Measurements from ENCODE around the gene SLC9C2.
"Not testable (repeated sequence)": the region's sequence is repeated elsewhere in the genome, so short reads cannot be mapped to it uniquely, and the experiment has no call there.

SLC9C2 gene, protein sequence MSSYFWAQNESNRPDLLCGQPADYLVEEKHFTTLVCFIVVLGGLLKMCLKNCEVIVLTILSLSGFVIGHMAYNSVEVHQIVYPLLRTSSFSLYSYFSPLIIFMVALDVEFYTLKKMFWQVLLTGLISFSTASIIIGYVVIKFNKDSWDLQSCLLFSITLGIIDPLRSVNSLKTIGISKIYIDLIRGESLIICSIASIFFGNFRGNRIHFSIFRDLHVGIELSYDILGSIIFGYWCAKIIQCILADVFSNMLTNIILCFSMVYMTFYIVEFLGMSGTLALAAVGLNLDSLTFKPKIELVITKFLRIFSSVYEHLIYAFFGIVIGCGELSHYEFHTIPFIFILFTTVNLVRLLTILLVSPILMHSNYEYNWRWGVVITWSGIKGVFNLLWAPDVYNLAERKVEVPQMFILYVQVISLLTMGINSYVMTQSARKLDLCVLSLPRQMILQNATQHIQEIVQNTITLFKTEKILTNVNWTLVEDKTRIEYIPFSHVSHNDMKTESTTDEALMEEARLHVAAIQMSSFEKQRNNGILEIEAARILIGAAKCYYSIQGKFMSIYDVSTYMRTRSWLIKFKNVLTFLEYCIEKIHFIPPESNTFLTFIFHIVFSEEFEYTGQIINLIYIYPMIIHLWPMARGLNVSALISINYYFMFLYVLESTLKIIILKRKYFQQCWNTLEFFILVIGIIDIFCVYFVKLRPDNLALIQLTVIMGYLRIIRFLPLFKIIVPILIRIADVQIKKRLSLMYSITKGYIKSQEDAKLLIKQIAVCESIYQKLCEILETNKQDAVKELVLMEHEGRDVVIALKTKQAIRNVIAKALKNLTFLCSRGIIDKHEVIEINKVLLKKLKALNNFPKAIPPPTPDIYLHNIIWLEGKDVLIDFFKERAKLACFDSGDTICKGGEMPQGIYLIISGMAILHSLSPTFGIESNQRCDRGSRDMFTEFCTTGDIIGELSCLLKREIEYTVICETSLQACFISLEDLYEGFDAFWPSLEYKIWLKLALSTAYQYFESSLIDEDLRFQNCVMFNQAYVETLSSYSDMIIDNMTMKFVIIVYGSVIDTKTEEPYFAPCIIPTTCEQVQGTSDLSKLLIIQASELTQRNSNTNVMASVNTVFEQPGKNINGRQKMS

GRCh38 chr1:173603056-173603591, at the start of gene SLC9C2:
SLC9C2 (minus strand) TSS chr1:173603072; CDS start chr1:173601776, 1,296 bp downstream.
- DNase-seq (ENCODE audit: low spot score), result no peak

DNA sequence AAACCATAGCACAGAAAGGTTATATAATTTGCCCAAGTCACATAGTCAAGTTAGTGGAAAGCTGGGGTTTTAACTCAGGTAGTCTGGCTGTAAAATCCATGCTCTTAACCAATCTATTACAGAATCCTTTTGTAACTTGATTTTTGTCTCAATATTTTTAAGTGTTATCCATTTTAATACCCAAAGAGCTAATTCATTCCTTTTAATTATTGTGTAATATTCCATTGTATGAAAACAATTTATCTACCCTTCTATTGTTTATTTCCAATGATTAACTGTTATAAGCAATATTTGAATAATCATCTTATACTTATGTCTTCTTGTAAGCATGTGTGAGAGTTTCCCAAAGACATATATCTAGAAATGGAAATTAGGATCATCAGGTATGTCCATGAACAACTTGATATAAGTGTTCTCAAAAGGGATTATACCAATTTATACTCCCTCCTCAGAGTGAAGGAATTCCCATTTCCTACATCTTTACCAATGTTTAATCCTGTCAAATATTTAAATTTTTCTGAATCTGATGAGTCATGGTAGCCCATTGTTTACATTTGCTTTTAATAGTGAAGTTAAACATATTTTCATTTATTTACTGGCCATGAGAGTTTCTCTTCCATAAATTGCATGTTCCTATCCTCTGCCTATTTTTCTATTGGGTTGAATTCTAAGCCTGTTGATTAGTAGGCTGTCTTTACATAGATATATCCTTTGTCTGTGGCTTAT, 46.2 kb upstream of the SLC9C2 start:
- DNase-seq (ENCODE audit: low spot score), result no peak

DNA sequence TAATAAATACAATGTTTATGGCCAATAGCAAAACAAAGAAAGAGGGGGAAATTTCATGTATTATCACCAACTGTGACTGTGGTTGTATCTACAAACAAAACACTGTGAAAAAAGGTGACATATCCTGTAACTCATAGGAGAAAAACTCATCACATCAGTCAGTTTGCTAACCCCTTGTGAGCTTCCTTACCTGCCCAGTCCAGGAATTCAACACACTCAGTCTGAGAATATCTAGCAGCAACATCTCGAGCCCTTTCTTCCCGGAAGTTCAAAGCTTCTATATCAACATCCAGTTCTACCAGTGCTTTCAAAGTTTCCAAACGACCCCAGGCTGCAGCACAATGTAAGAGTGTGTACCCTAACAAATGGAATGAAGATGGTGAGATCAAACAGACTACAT, 43.8 kb upstream of the SLC9C2 start:
- no peak for DNase-seq (ENCODE audit: low spot score)

GRCh38 chr1:173642450-173643139, 39.7 kb upstream of the SLC9C2 start:
- not testable (repeated sequence) for DNase-seq (ENCODE audit: low spot score)

GRCh38 chr1:173639102-173639501, 36.2 kb upstream of the SLC9C2 start:
- DNase-seq (ENCODE audit: low spot score), result no peak

DNA sequence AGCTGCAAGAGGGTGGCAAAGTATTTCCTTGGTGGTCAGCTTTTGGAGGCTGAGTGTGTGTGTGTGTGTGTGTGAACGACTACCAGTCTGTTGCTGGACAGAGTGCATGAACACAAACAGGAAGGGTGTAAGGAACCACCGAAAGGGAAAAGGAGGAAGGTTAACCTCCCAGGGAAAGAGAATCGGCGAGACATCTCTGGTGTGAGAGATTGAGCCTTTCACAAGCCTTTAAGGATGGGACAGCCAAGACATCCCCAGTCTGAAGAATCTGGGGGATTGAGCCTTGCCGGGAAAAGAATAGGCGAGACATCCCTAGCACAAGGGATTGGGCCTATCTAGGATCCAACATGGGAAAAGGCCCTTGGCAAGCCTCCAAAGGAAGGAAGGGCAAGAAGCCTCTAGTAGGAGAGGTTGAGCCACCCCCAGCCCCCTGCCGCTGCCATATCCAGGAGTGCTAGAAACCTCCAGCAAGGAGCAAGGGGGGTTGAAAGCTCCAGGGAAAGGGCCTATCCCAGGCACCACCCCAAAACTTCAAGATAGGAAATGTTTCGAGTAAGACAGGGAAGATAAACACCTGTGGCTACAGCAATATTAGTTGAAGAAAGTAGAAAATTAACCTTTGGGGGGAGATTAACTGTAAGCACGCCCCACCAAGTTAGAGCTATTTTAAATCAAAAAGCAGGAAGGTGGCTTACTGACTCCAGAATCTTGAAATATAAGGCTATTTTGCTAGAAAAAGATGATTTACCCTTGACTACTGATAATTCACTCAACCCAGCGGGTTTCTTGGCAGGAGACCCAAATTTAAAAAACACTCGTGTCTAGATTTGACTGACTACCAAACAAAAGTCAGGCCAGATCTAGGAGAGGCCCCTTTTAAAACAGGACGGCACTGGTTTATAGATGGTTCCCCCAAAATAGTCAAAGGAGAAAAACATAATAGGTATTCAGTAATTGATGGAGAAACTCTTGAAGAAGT, 35.5 kb upstream of the SLC9C2 start:
- no peak for DNase-seq (ENCODE audit: low spot score)

GRCh38 chr1:173637236-173638042, 34.6 kb upstream of the SLC9C2 start:
- not testable (repeated sequence) for DNase-seq (ENCODE audit: low spot score)

- no peak for DNase-seq (ENCODE audit: low spot score)
Observed at GRCh38 chr1:173635116-173635515, 32.2 kb upstream of the SLC9C2 start, which contains the start of gene TEX50. TEX50 (plus strand) TSS chr1:173635338; CDS start chr1:173635522, 184 bp downstream.

GRCh38 chr1:173628888-173629287, 26.0 kb upstream of the SLC9C2 start:
- DNase-seq (ENCODE audit: low spot score), result no peak

- no peak for DNase-seq (ENCODE audit: low spot score)
Observed at GRCh38 chr1:173627269-173627668, 24.4 kb upstream of the SLC9C2 start.

DNA sequence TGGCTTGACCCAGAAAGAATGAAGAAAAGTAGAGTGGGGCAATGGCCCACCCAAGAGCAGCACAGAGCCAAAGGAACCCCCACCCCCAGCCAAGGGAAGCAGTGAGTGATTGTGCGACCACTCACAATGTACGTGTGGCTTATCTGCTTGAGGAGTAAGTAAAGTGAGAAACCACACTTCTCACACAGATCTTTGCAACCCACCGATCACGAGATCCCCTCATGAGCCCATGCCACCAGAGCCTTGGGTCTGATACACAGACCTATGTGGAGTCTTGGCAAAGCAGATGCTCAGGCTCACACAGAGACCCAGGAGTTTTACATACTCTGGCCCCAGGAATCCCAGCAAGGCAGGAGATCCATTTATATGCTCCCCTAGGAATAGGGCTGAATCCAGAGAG, 14.0 kb upstream of the SLC9C2 start:
- DNase-seq (ENCODE audit: low spot score), result no peak

DNA sequence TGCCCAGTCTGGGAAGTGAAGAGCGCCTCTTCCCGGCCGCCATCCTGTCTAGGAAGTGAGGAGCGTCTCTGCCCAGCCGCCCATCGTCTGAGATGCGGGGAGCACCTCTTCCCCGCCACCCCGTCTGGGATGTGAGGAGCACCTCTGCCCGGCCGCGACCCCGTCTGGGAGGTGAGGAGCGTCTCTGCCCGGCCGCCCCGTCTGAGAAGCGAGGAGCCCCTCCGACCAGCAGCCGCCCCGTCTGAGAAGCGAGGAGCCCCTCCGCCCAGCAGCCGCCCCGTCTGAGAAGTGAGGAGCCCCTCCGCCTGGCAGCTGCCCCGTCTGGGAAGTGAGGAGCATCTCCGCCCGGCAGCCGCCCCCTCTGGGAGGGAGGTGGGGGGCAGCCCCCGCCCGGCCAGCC, 10.2 kb upstream of the SLC9C2 start:
- DNase-seq (ENCODE audit: low spot score), result not testable (repeated sequence)

DNA sequence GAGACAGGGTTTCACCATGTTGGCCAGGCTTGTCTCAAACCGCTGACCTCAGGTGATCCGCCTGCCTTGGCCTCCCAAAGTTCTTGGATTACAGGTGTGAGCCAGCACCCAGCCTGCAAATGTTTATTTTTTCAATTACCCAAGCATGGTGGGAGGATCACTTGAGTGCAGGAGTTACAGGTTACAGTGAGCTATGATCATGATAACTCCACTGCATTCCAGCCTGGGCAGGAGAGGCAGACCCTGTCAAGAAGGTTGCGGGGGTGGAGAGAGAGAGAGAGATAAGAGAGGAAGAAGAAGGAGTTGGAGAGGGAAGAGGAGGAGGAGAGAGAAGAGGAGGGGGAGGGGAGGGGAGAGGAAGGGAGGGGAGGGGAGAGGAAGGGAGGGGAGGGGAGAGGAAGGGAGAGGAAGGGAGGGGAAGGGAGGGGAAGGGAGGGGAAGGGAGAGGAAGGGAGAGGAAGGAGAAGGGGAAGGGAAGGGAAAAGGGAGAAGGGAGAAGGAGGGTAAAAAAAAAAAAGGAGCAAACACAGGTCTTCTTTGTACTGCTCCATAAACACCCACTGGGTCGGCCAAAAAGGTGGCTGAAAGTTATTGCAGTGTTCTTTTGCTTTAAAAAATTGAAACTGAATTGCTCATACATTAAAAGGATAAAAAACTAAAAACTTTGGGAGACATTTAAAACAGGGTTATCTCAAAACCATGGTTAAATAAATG, 5.8 kb upstream of the SLC9C2 start:
- DNase-seq (ENCODE audit: low spot score), result no peak

GRCh38 chr1:173601588-173601987, 1.3 kb downstream of the SLC9C2 start:
- DNase-seq (ENCODE audit: low spot score), result no peak

- DNase-seq (ENCODE audit: low spot score), result no peak
Observed at GRCh38 chr1:173596097-173596825, 6.6 kb downstream of the SLC9C2 start.

DNA sequence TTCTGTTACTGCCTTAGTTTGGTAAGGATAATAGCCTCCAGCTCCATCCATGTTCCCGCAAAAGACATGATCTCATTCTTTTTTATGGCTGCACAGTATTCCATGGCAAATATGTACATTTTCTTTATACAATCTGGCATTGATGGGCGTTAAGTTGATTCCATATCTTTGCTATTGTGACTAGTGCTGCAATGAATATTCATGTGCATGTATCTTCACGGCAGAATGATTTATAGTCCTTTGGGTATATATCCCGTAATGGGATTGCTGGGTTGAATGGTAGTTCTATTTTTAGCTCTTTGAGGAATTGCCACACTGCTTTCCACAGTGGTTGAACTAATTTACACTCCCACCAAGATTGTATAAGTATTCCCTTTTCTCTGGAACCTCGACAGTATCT, 11.7 kb downstream of the SLC9C2 start:
- DNase-seq (ENCODE audit: low spot score), result not testable (repeated sequence)

GRCh38 chr1:173590557-173590956, 12.3 kb downstream of the SLC9C2 start:
- no peak for DNase-seq (ENCODE audit: low spot score)
